HUDEP-2 (cell line): ENCODE data around the gene DYRK1B.
"Not testable (repeated sequence)": the region's sequence is repeated elsewhere in the genome, so short reads cannot be mapped to it uniquely, and the experiment has no call there.

Source experiments
- DNase-seq, 76 experiments: peaks; one replicate each; lab custom pipeline; 2025; ENCODE audit not compliant: unreplicated experiment in 76 of 76; lab: John Stamatoyannopoulos, UW

DYRK1B gene

GRCh38 chr19:39833464-39834286 is at the start of gene DYRK1B:
TSS of gene DYRK1B (minus strand) at chr19:39834162. CDS start at chr19:39831867, 2,295 bp downstream.
- peak; percentile 57 to 99 (median 97) for DNase-seq

- DNase-seq = not testable (repeated sequence)
These were observed 48.7 kb upstream of the DYRK1B start for GRCh38 chr19:39882645-39883044.

GRCh38 chr19:39881495-39882110 is 47.6 kb upstream of the DYRK1B start:
- peak in 31 of 76 experiments; percentile 13 to 67 (median 34) for DNase-seq

GRCh38 chr19:39880241-39880640 is 46.3 kb upstream of the DYRK1B start:
- DNase-seq = not testable (repeated sequence)

- not testable (repeated sequence) for DNase-seq
These were observed 45.8 kb upstream of the DYRK1B start for GRCh38 chr19:39879796-39880195.

GRCh38 chr19:39878866-39879265 is 44.9 kb upstream of the DYRK1B start:
- not testable (repeated sequence) for DNase-seq

GRCh38 chr19:39878398-39878797 is 44.4 kb upstream of the DYRK1B start:
- no peak for DNase-seq

- not testable (repeated sequence) for DNase-seq
These were observed 44.0 kb upstream of the DYRK1B start for GRCh38 chr19:39877982-39878381.

- DNase-seq = not testable (repeated sequence)
These were observed 43.5 kb upstream of the DYRK1B start for GRCh38 chr19:39877488-39877887.

- not testable (repeated sequence) for DNase-seq
These were observed 42.5 kb upstream of the DYRK1B start for GRCh38 chr19:39876486-39876885.

- DNase-seq = not testable (repeated sequence)
These were observed 41.5 kb upstream of the DYRK1B start for GRCh38 chr19:39875401-39875864.

- no peak for DNase-seq
These were observed 40.4 kb upstream of the DYRK1B start for GRCh38 chr19:39874404-39874803.

GRCh38 chr19:39873385-39873784 is 39.4 kb upstream of the DYRK1B start:
- no peak for DNase-seq

- no peak for DNase-seq
These were observed 38.2 kb upstream of the DYRK1B start for GRCh38 chr19:39871886-39872866.

- DNase-seq = no peak
These were observed 37.4 kb upstream of the DYRK1B start for GRCh38 chr19:39871362-39871761.

GRCh38 chr19:39870171-39870971 is 36.4 kb upstream of the DYRK1B start:
- no peak for DNase-seq

GRCh38 chr19:39867952-39868351 is 34.0 kb upstream of the DYRK1B start:
- no peak for DNase-seq

GRCh38 chr19:39867133-39867532 is 33.2 kb upstream of the DYRK1B start:
- DNase-seq = no peak

- no peak for DNase-seq
These were observed 32.0 kb upstream of the DYRK1B start for GRCh38 chr19:39865953-39866352.

- DNase-seq = no peak
These were observed 31.2 kb upstream of the DYRK1B start for GRCh38 chr19:39865186-39865585.
